Vagina (tissue), 2 donors: ENCODE measurements around the gene SPTBN1. TPM values are rescaled to one million over a fixed set of nuclear protein-coding genes. Genes with fewer than 3 reads are reported as not detected.

ENCODE experiments used
- DNase-seq, 2 donors: peaks; one replicate each; pipeline ENCODE4 v3.0.0-alpha.2; 2017; ENCODE audit errors: extremely low spot score in 2 of 2
- H3K27ac ChIP-seq: fragments of 200-600 bp; sonication (generic); one replicate; pipeline ENCODE4 v1.5.1; 2019
- H3K27me3 ChIP-seq: fragments of 200-600 bp; sonication (generic); one replicate; pipeline ENCODE4 v1.5.1; 2019
- H3K36me3 ChIP-seq, 2 donors: fragments of 200-600 bp; sonication (generic); one replicate each; pipeline ENCODE4 v1.5.1; 2017 to 2019
- H3K4me1 ChIP-seq: fragments of 200-600 bp; sonication (generic); one replicate; pipeline ENCODE4 v1.5.1; 2019
- H3K4me3 ChIP-seq, 2 donors: fragments of 200-600 bp; sonication (generic); 1 replicate in 1 of 2; 2 replicates in 1 of 2; pipeline ENCODE4 v1.5.1; 2016 to 2019
- H3K9me3 ChIP-seq: fragments of 200-600 bp; sonication (generic); one replicate; pipeline ENCODE4 v1.5.1; 2019
- CTCF ChIP-seq, 3 experiments: fragments of 450-650 bp in 2 of 3; fragments of 200-600 bp in 1 of 3; sonication (generic) in 1 of 3; IDR thresholded peaks; one replicate each; pipeline ENCODE4 v1.5.1; 2017 to 2019; ENCODE audit warnings: antibody characterized with exemption in 3 of 3, mild to moderate bottlenecking in 2 of 3, moderate library complexity in 2 of 3
- POLR2A ChIP-seq, 2 donors: fragments of 450-650 bp; IDR thresholded peaks; one replicate each; pipeline ENCODE4 v1.6.1; 2017; ENCODE audit warnings: antibody characterized with exemption in 2 of 2, mild to moderate bottlenecking in 2 of 2, moderate library complexity in 2 of 2
- POLR2AphosphoS5 ChIP-seq, 2 donors: sonication (generic); formaldehyde crosslinking; IDR thresholded peaks; one replicate each; pipeline ENCODE4 v1.9.0; 2017; ENCODE audit warnings: antibody characterized with exemption in 2 of 2, mild to moderate bottlenecking in 2 of 2, low read depth in 1 of 2; ENCODE audit not compliant: insufficient read depth in 1 of 2
- intact Hi-C: fragments of 100-400 bp; cut with DNase I; formaldehyde crosslinking; loops from one replicate; pipeline ENCODE4 v1.15.1; 2023
- total RNA-seq: library from RNA; depleted of rRNA; stranded (reverse); fragments of >200 nt; gene quantifications from one replicate; pipeline ENCODE4 v1.2.3, GENCODE V29; 2016

Gene SPTBN1
- total RNA-seq, 1 donor from 2014 or later = 278 TPM

GRCh38 chr2:54685263-54685775 is 229.2 kb downstream of the SPTBN1 start:
- TF ChIP-seq POLR2AphosphoS5 (IDR thresholded peaks at IDR 0.05; ENCODE audit: insufficient read depth in 1 of 2, low read depth in 1 of 2) (no peak), POLR2A (IDR thresholded peaks at IDR 0.05) (no peak), CTCF (IDR thresholded peaks at IDR 0.05) (no peak)
- H3K4me3 ChIP-seq = no peak overlapping the region

DNA sequence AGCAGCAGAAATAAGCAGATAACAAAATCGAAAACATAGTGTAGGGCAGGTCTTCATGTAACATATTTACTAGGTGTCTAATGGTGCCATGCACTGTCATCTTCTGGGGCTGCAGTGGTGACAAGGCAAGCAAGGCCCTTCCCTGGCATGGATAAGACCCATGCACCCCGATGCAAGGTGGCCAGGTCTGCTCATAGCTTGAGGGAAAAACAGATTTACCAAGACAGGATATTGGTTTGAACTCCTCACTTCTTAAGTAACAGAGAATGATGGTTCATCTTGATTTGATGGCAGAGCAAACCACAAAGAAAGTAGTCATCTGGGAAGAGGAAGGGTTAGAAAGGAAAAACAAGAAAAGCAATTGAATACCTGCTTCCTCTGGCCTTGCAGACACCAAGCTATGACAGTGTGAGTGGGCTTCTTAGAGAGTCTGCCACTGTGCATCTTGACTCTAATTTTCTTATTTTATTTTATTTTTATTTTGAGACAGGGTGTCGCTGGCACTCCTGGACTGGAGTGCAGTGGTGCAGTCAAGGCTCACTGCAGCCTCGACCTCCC is 231.5 kb downstream of the SPTBN1 start:
- no peak for DNase-seq

More at GRCh38 chr2:54685263-54685775, 229.2 kb downstream of the SPTBN1 start:
- H3K27me3 ChIP-seq = no peaks in the 10 kb centered on the region
- no peaks in the 10 kb centered on the region for H3K9me3 ChIP-seq
- H3K36me3 ChIP-seq = no peaks in the 10 kb centered on the region
- intact Hi-C loops = no loop called here
- H3K4me1 ChIP-seq = no peaks in the 10 kb centered on the region
- no peak overlapping the region for H3K27ac ChIP-seq
- DNase-seq = no peak

GRCh38 chr2:54691445-54692135 is 235.5 kb downstream of the SPTBN1 start:
- TF ChIP-seq POLR2A (IDR thresholded peaks at IDR 0.05) = no peak
- TF ChIP-seq CTCF (IDR thresholded peaks at IDR 0.05) = no peak
- TF ChIP-seq POLR2AphosphoS5 (IDR thresholded peaks at IDR 0.05; ENCODE audit: insufficient read depth in 1 of 2, low read depth in 1 of 2) = no peak

More for the DNA sequence above, 231.5 kb downstream of the SPTBN1 start:
- TF ChIP-seq POLR2A (IDR thresholded peaks at IDR 0.05) (no peak), POLR2AphosphoS5 (IDR thresholded peaks at IDR 0.05; ENCODE audit: insufficient read depth in 1 of 2, low read depth in 1 of 2) (no peak), CTCF (IDR thresholded peaks at IDR 0.05) (no peak)
- H3K27me3 ChIP-seq = no peaks in the 10 kb centered on the region
- H3K9me3 ChIP-seq = no peaks in the 10 kb centered on the region
- H3K36me3 ChIP-seq = no peaks in the 10 kb centered on the region
- H3K4me3 ChIP-seq = no peak overlapping the region
- intact Hi-C loops = no loop called here
- no peak overlapping the region for H3K27ac ChIP-seq
- H3K4me1 ChIP-seq = no peaks in the 10 kb centered on the region

DNA sequence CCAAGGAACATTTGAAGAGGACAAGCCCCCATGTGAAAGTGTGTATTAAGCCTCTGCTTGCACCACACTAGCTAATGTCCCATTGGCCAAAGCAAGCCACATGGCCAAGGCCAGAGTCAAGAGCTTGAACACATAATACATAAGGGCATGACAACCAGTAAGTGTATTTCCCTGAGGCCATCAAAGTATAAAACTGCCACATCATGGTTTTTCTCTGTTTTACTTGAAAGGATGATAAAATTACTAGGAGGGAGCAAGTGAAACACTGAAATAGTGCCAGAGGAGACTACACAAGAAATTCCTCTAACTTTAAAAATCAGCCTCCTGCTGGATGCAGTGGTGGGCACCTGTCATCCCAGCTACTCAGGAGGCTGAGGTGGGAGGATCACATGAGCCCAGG is 236.4 kb downstream of the SPTBN1 start:
- Histone ChIP-seq H3K27ac (no peak overlapping the region), H3K27me3 (no peaks in the 10 kb centered on the region), H3K36me3 (no peaks in the 10 kb centered on the region), H3K4me1 (no peaks in the 10 kb centered on the region), H3K9me3 (no peaks in the 10 kb centered on the region), H3K4me3 (no peak overlapping the region)
- no peak for DNase-seq
- intact Hi-C loops = no loop called here
- no peak for TF ChIP-seq CTCF (IDR thresholded peaks at IDR 0.05)
- TF ChIP-seq POLR2AphosphoS5 (IDR thresholded peaks at IDR 0.05; ENCODE audit: insufficient read depth in 1 of 2, low read depth in 1 of 2) = no peak
- TF ChIP-seq POLR2A (IDR thresholded peaks at IDR 0.05) = no peak

More at GRCh38 chr2:54691445-54692135, 235.5 kb downstream of the SPTBN1 start:
- Histone ChIP-seq H3K27ac (no peak overlapping the region), H3K36me3 (no peaks in the 10 kb centered on the region), H3K4me1 (no peaks in the 10 kb centered on the region), H3K9me3 (no peaks in the 10 kb centered on the region), H3K27me3 (no peaks in the 10 kb centered on the region), H3K4me3 (no peak overlapping the region)
- intact Hi-C loops = no loop called here
- DNase-seq = no peak

- no peaks in the 10 kb centered on the region for H3K9me3 ChIP-seq
- H3K36me3 ChIP-seq = no peaks in the 10 kb centered on the region
- H3K27ac ChIP-seq = no peak overlapping the region
- no peaks in the 10 kb centered on the region for H3K27me3 ChIP-seq
- no peak for DNase-seq
- no peak for TF ChIP-seq CTCF (IDR thresholded peaks at IDR 0.05)
- no peak for TF ChIP-seq POLR2A (IDR thresholded peaks at IDR 0.05)
- no peak for TF ChIP-seq POLR2AphosphoS5 (IDR thresholded peaks at IDR 0.05; ENCODE audit: insufficient read depth in 1 of 2, low read depth in 1 of 2)
- intact Hi-C loops = no loop called here
- no peaks in the 10 kb centered on the region for H3K4me1 ChIP-seq
- no peak overlapping the region for H3K4me3 ChIP-seq
Observed at GRCh38 chr2:54695378-54695777, 239.3 kb downstream of the SPTBN1 start.
